IMR-90 (cell line): Measurements from ENCODE around the gene UFC1. TPM values are rescaled to one million over a fixed set of nuclear protein-coding genes. Genes with fewer than 3 reads are reported as not detected.

Source experiments
- ATAC-seq: fragments of 200-7000 bp; cut with Tn5 transposase; 2 replicates; pipeline ENCODE4 v1.9.1; 2020; ENCODE audit warnings: low read depth, mild to moderate bottlenecking, moderate library complexity
- BruUV-seq: library from RNA; stranded (reverse); fragments of 400-500 nt; replicated peaks from 2 replicates; lab custom pipeline; 2021; lab: Mats Ljungman, UMichigan
- CTCF ChIA-PET: fragments of 300-600 bp; formaldehyde crosslinking; extraction: SDS; loops from one replicate; lab custom pipeline; 2021; ENCODE audit warnings: antibody characterized with exemption; lab: Yijun Ruan, JAX
- POLR2A ChIA-PET: fragments of 300-600 bp; sonication (Branson Sonifier 250); formaldehyde crosslinking; loops from one replicate; lab custom pipeline; 2022; ENCODE audit warnings: antibody characterized with exemption; ENCODE audit not compliant: unreplicated experiment; lab: Charles Lee
- DNase-seq: peaks from one replicate; pipeline ENCODE4 v3.0.0; 2013
- H2AFZ ChIP-seq: replicated peaks from 2 replicates; pipeline ENCODE3; 2013; ENCODE audit warnings: low read length, mild to moderate bottlenecking; ENCODE audit not compliant: poor library complexity
- H2AK5ac ChIP-seq: 2 replicates; pipeline ENCODE4 v1.6.1; 2013; ENCODE audit warnings: low read depth, low read length, inconsistent platforms
- H2AK9ac ChIP-seq: replicated peaks from 2 replicates; pipeline ENCODE3; 2013; ENCODE audit warnings: mild to moderate bottlenecking, low read depth, low read length, moderate library complexity; ENCODE audit not compliant: poor library complexity
- H2BK120ac ChIP-seq: 2 replicates; pipeline ENCODE4 v1.6.1; 2013; ENCODE audit warnings: low read depth, low read length, inconsistent platforms
- H2BK15ac ChIP-seq: 3 replicates; pipeline ENCODE4 v1.6.1; 2013; ENCODE audit warnings: low read depth, low read length, inconsistent platforms
- H2BK20ac ChIP-seq: 2 replicates; pipeline ENCODE4 v1.6.1; 2013; ENCODE audit warnings: low read depth, mild to moderate bottlenecking, inconsistent platforms, low read length, moderate library complexity
- H2BK5ac ChIP-seq: 2 replicates; pipeline ENCODE4 v1.6.1; 2013; ENCODE audit warnings: mild to moderate bottlenecking, low read depth, low read length, inconsistent platforms; ENCODE audit not compliant: poor library complexity, severe bottlenecking
- H3K14ac ChIP-seq: replicated peaks from 2 replicates; pipeline ENCODE4 v1.6.1; 2013; ENCODE audit warnings: low read depth, low read length, inconsistent platforms
- H3K18ac ChIP-seq: 2 replicates; pipeline ENCODE4 v1.6.1; 2013; ENCODE audit warnings: low read depth, low read length, control low read depth
- H3K23ac ChIP-seq: 2 replicates; pipeline ENCODE4 v1.6.1; 2013; ENCODE audit warnings: low read depth, low read length, inconsistent platforms
- H3K27ac ChIP-seq: 2 replicates; pipeline ENCODE4 v1.5.1; 2013; ENCODE audit warnings: mild to moderate bottlenecking, control low read depth, low read length; ENCODE audit not compliant: insufficient read depth
- H3K27me3 ChIP-seq: 2 replicates; pipeline ENCODE4 v1.6.1; 2013; ENCODE audit warnings: low read length; ENCODE audit not compliant: control insufficient read depth, insufficient read depth
- H3K36me3 ChIP-seq: 2 replicates; pipeline ENCODE4 v1.6.1; 2013; ENCODE audit warnings: low read length, mixed read lengths; ENCODE audit not compliant: control insufficient read depth, insufficient read depth
- H3K4ac ChIP-seq: 2 replicates; pipeline ENCODE4 v1.6.1; 2013; ENCODE audit warnings: low read depth, low read length, inconsistent platforms
- H3K4me1 ChIP-seq: 2 replicates; pipeline ENCODE4 v1.6.1; 2013; ENCODE audit warnings: low read length, mixed read lengths; ENCODE audit not compliant: control insufficient read depth, insufficient read depth
- H3K4me2 ChIP-seq: 2 replicates; pipeline ENCODE4 v1.6.1; 2013; ENCODE audit warnings: low read depth, mild to moderate bottlenecking, control low read depth, low read length, moderate library complexity
- H3K4me3 ChIP-seq: 2 replicates; pipeline ENCODE4 v1.5.1; 2013; ENCODE audit warnings: low read depth, mild to moderate bottlenecking, control low read depth, low read length, moderate library complexity; ENCODE audit not compliant: insufficient read depth
- H3K56ac ChIP-seq: 2 replicates; pipeline ENCODE4 v1.6.1; 2013; ENCODE audit warnings: low read length, inconsistent platforms; ENCODE audit not compliant: insufficient read depth; ENCODE audit errors: extremely low read depth
- H3K79me1 ChIP-seq, 2 experiments: 2 replicates each; pipeline ENCODE4 v1.6.1; 2013; ENCODE audit warnings: low read length in 2 of 2, inconsistent platforms in 1 of 2, low read depth in 1 of 2
- H3K9ac ChIP-seq: 2 replicates; pipeline ENCODE4 v1.6.1; 2013; ENCODE audit warnings: low read depth, low read length, control low read depth
- H3K9me1 ChIP-seq: 2 replicates; pipeline ENCODE4 v1.6.1; 2013; ENCODE audit warnings: low read length, inconsistent platforms; ENCODE audit not compliant: insufficient read depth
- H3K9me3 ChIP-seq: 2 replicates; pipeline ENCODE4 v1.6.1; 2013; ENCODE audit warnings: low read length; ENCODE audit not compliant: control insufficient read depth, insufficient read depth
- H4K20me1 ChIP-seq: 2 replicates; pipeline ENCODE4 v1.6.1; 2013; ENCODE audit warnings: low read length, inconsistent platforms; ENCODE audit not compliant: insufficient read depth
- H4K5ac ChIP-seq: 2 replicates; pipeline ENCODE4 v1.6.1; 2013; ENCODE audit warnings: mild to moderate bottlenecking, low read depth, low read length, control low read depth
- H4K8ac ChIP-seq, 2 experiments: 2 replicates each; pipeline ENCODE4 v1.6.1; 2013; ENCODE audit warnings: low read depth in 2 of 2, low read length in 2 of 2, control low read depth in 1 of 2, inconsistent platforms in 1 of 2
- H4K91ac ChIP-seq: 2 replicates; pipeline ENCODE4 v1.6.1; 2013; ENCODE audit warnings: low read depth, low read length, inconsistent platforms; ENCODE audit not compliant: insufficient read depth
- FOS ChIP-seq: fragments of 150-350 bp; IDR thresholded peaks from 2 replicates; pipeline ENCODE4 v1.6.1; 2016; ENCODE audit warnings: low read depth, low read length
- RAD21 ChIP-seq: IDR thresholded peaks from 2 replicates; pipeline ENCODE4 v1.6.1; 2012; ENCODE audit warnings: low read length, improper control_type of control experiment
- WGBS, 2 experiments: methylation state at CpG; one replicate each; pipeline versions ENCODE4 v1.1.5 to v1.1.7; 2013; ENCODE audit warnings: missing lambda C conversion rate in 2 of 2; ENCODE audit not compliant: insufficient read length in 1 of 2; ENCODE audit errors: extremely low coverage in 2 of 2; 5-methylcytosine and 5-hydroxymethylcytosine counted together
- dilution Hi-C: fragments of 300-500 bp; cut with HindIII; formaldehyde crosslinking; loops from one replicate; pipeline ENCODE4 v1.14.3; 2018; ENCODE audit warnings: low sequenced_read_pairs; ENCODE audit not compliant: unreplicated experiment
- in situ Hi-C: fragments of 300-500 bp; cut with MboI; formaldehyde crosslinking; loops from 3 replicates; pipeline ENCODE4 v1.14.3; 2019; ENCODE audit warnings: low sequenced_read_pairs, inconsistent platforms, mixed read lengths
- intact Hi-C: fragments of 100-400 bp; cut with micrococcal nuclease; formaldehyde crosslinking; loops from 2 replicates; pipeline ENCODE4 v1.10.0; 2022
- polyA plus RNA-seq, 3 experiments: library from polyadenylated mRNA; depleted of rRNA; stranded (reverse); fragments of >200 nt; gene quantifications; 2 replicates each; pipeline ENCODE4 v1.2.3, GENCODE V29; 2012; ENCODE audit warnings: low replicate concordance in 1 of 3
- total RNA-seq: library from RNA; depleted of rRNA; stranded (reverse); fragments of >200 nt; gene quantifications from 2 replicates; pipeline ENCODE4 v1.2.3, GENCODE V29; 2012
- TF ChIP-seq, protein P1 (sequence below): conservative IDR thresholded peaks from 2 replicates; pipeline ENCODE4 v1.5.1; 2012; ENCODE audit warnings: mild to moderate bottlenecking, low read depth, low read length, improper control_type of control experiment
- TF ChIP-seq, protein P2 (sequence below): fragments of 150-350 bp; IDR thresholded peaks from 2 replicates; pipeline ENCODE4 v1.6.1; 2017; ENCODE audit warnings: mild to moderate bottlenecking, antibody characterized with exemption, low read length, low read depth

Gene UFC1
- total and polyA plus RNA-seq, 2 of the 4 experiments (the other 2 are of a cell fraction) = 134 to 140 TPM

DNA sequence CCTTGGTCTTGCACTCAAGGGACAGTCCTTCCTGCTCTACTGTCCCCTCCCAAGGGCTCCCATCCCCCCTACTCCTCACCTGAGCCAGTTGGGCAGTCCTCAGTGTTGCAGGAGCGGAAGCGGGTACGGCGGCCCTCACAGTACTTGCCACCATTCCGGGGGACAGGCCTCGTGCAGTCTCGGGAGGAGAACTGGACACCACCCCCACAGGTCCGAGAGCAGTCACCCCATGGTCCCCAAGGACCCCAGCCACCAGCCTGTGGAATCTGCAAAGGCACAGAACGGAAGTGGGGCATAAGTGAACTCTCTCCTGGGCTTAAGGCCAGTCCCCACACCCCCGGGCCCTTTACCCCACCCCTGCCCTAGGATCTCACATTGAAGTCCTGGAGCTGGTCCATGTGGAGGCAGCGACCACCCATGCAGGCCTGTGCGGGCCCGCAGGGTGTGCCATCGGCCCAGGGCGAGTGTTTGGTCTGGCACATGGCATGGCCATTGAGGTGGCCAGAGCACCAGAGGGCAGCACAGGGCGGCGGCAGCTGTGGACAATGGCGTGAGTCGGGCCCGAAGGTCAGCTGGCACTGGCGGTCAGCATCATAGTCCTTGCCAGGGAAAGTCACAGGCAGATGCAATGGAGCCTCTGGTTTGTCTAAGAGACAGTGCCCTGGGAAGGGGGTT lies 39.9 kb downstream of the UFC1 start:
- Histone ChIP-seq H2BK20ac (no peak overlapping the region), H3K79me1 (no peaks in the 10 kb centered on the region; a peak in 1 of 4 replicates), H3K27me3 (no peaks in the 10 kb centered on the region), H3K56ac (no peak overlapping the region), H3K14ac (no peak overlapping the region), H2BK15ac (no peak overlapping the region), H2AFZ (no peak overlapping the region), H4K5ac (no peak overlapping the region), H3K4me2 (no peak overlapping the region), H3K36me3 (no peaks in the 10 kb centered on the region), H2AK9ac (no peak overlapping the region), H3K9ac (no peak overlapping the region), H2BK120ac (no peak overlapping the region), H3K9me3 (no peaks in the 10 kb centered on the region), H3K23ac (no peak overlapping the region), H4K8ac (no peak overlapping the region), H4K20me1 (no peaks in the 10 kb centered on the region), H3K18ac (no peak overlapping the region), H3K4me3 (no peak overlapping the region), H3K9me1 (peaks cover 9% of the 10 kb centered on the region; the same call in 1 of the 2 replicates), H4K91ac (no peak overlapping the region), H3K4ac (no peak overlapping the region), H2AK5ac (no peak overlapping the region), H2BK5ac (no peak overlapping the region), H3K27ac (no peak overlapping the region), H3K4me1 (peaks cover 20% of the 10 kb centered on the region)
- no TSS peak for BruUV-seq
- 81% methylated on average over 6 of the region's 21 CpGs; no CpG with 5 or more reads in 1 of the 2 experiments for WGBS, 2 experiments
- CTCF ChIA-PET = interaction anchor here (1.2 to 1.6 kb wide), 2 partner anchors 32 to 98 kb away, joined by 4 to 5 read pairs; partner anchors contain the start of gene TOMM40L
- TF ChIP-seq RAD21 (no peak), FOS (no peak)
- TF ChIP-seq, protein P1, sequence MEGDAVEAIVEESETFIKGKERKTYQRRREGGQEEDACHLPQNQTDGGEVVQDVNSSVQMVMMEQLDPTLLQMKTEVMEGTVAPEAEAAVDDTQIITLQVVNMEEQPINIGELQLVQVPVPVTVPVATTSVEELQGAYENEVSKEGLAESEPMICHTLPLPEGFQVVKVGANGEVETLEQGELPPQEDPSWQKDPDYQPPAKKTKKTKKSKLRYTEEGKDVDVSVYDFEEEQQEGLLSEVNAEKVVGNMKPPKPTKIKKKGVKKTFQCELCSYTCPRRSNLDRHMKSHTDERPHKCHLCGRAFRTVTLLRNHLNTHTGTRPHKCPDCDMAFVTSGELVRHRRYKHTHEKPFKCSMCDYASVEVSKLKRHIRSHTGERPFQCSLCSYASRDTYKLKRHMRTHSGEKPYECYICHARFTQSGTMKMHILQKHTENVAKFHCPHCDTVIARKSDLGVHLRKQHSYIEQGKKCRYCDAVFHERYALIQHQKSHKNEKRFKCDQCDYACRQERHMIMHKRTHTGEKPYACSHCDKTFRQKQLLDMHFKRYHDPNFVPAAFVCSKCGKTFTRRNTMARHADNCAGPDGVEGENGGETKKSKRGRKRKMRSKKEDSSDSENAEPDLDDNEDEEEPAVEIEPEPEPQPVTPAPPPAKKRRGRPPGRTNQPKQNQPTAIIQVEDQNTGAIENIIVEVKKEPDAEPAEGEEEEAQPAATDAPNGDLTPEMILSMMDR = no peak
- TF ChIP-seq, protein P2, sequence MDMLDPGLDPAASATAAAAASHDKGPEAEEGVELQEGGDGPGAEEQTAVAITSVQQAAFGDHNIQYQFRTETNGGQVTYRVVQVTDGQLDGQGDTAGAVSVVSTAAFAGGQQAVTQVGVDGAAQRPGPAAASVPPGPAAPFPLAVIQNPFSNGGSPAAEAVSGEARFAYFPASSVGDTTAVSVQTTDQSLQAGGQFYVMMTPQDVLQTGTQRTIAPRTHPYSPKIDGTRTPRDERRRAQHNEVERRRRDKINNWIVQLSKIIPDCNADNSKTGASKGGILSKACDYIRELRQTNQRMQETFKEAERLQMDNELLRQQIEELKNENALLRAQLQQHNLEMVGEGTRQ = no peak
- no peak for ATAC-seq
- dilution Hi-C loops (no loop called here), in situ Hi-C loops (no loop called here), intact Hi-C loops (no loop called here)
- POLR2A ChIA-PET = no interaction called here
- no peak for DNase-seq
